Spleen (tissue), 7 donors: ENCODE measurements around the gene FUT7.

ENCODE experiments used
- POLR2A ChIP-seq, 3 donors: fragments of 450-650 bp; IDR thresholded peaks; one replicate each; pipeline ENCODE4 v1.5.1; 2017; ENCODE audit warnings: antibody characterized with exemption in 3 of 3, mild to moderate bottlenecking in 1 of 3
- POLR2AphosphoS5 ChIP-seq, 3 donors: sonication (generic); formaldehyde crosslinking; IDR thresholded peaks; one replicate each; pipeline ENCODE4 v1.5.1; 2017; ENCODE audit warnings: antibody characterized with exemption in 3 of 3
- TF ChIP-seq, protein P1 (sequence below), 11 experiments: fragments of 200-600 bp in 7 of 11; fragments of 450-650 bp in 4 of 11; sonication (generic) in 4 of 11; IDR thresholded peaks in 8 of 11; conservative IDR thresholded peaks in 3 of 11; 1 replicate in 7 of 11; 2 replicates in 4 of 11; pipeline versions ENCODE4 v1.4.0 to v1.8.0; 2016 to 2021; ENCODE audit warnings: antibody characterized with exemption in 11 of 11, inconsistent platforms in 4 of 11, mild to moderate bottlenecking in 1 of 11
- donor health status: DM: no; HTN: no; CAD: no; lungs with moderate emphysema.
- donor health status: DM: no; HTN: no; CAD: no.
- donor health status: DM: no; HTN: no; CAD: no.

DNA sequence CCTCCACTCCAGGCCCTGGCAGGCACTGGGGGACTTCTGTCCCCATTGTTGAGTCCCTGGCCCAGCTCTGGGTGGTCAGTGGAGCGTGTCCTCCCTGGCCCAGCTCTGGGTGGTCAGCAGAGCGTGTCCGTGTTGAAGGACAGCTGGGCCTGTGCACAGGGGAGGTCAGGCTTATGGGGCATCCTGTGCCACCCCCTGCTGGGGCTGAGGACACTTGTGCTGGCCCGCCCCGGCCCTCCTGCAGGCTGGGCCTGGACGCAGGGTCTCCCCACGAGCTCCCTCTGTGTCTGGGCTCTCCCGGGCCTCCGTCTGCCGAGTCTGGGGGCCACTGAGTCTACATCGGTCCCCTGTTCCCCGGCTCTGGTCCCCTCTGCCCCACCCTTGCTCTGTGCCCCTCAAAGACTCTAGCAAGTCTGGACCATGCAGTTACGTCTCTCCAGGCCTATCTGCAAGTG is 24.0 kb downstream of the FUT7 start:
- TF ChIP-seq, protein P1, sequence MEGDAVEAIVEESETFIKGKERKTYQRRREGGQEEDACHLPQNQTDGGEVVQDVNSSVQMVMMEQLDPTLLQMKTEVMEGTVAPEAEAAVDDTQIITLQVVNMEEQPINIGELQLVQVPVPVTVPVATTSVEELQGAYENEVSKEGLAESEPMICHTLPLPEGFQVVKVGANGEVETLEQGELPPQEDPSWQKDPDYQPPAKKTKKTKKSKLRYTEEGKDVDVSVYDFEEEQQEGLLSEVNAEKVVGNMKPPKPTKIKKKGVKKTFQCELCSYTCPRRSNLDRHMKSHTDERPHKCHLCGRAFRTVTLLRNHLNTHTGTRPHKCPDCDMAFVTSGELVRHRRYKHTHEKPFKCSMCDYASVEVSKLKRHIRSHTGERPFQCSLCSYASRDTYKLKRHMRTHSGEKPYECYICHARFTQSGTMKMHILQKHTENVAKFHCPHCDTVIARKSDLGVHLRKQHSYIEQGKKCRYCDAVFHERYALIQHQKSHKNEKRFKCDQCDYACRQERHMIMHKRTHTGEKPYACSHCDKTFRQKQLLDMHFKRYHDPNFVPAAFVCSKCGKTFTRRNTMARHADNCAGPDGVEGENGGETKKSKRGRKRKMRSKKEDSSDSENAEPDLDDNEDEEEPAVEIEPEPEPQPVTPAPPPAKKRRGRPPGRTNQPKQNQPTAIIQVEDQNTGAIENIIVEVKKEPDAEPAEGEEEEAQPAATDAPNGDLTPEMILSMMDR (IDR thresholded peaks at IDR 0.05 in 8 of 11, conservative IDR thresholded peaks at IDR 0.05 in 3 of 11), result no peak
- TF ChIP-seq POLR2AphosphoS5 (IDR thresholded peaks at IDR 0.05) (no peak), POLR2A (IDR thresholded peaks at IDR 0.05) (no peak)
